Uterus (tissue), 2 donors: ENCODE data around the gene KRTAP6-2.

Experiments used
- POLR2A ChIP-seq, 2 donors: fragments of 450-650 bp; IDR thresholded peaks; one replicate each; pipeline ENCODE4 v1.6.1; 2016; ENCODE audit warnings: antibody characterized with exemption in 2 of 2, mild to moderate bottlenecking in 1 of 2, moderate library complexity in 1 of 2
- TF ChIP-seq, protein P1 (sequence below), 4 experiments: fragments of 200-600 bp in 2 of 4; fragments of 450-650 bp in 2 of 4; sonication (generic) in 2 of 4; IDR thresholded peaks; one replicate each; pipeline ENCODE4 v1.5.1; 2016 to 2019; ENCODE audit warnings: antibody characterized with exemption in 4 of 4, mild to moderate bottlenecking in 2 of 4, moderate library complexity in 1 of 4

DNA sequence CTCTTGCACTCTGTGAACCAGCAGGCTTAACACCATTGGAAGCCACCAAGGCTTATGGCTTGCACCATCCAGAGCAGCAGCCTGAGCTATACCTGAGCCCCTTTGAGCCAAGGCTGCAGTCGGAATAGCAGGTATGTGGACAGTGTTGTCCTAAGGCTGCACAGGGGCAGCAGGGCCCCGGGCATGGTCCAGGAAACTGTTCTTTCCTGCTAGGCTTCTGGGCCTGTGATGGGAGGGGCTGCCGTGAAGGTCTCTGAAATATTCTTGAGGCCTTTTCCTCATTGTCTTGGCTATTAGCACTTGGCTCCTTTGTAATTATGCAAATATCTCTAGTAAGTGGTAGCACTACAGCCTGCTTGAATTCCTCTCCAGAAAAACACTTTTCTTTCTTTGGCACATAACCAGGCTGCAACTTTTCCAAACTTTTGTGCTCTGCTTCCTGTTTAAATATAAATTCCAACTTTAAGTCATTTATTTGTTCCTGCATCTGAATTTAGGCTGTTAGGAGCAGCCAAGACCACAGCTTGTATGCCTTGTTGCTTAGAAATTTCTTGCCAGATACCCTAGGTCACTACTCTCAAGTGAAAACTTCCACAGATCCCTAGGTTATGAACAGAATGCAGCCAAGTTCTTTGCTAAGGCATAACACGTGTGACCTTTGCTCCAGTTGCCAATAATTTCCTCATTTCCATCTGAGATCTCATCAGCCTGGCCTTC lies 26.9 kb upstream of the KRTAP6-2 start:
- TF ChIP-seq, protein P1, sequence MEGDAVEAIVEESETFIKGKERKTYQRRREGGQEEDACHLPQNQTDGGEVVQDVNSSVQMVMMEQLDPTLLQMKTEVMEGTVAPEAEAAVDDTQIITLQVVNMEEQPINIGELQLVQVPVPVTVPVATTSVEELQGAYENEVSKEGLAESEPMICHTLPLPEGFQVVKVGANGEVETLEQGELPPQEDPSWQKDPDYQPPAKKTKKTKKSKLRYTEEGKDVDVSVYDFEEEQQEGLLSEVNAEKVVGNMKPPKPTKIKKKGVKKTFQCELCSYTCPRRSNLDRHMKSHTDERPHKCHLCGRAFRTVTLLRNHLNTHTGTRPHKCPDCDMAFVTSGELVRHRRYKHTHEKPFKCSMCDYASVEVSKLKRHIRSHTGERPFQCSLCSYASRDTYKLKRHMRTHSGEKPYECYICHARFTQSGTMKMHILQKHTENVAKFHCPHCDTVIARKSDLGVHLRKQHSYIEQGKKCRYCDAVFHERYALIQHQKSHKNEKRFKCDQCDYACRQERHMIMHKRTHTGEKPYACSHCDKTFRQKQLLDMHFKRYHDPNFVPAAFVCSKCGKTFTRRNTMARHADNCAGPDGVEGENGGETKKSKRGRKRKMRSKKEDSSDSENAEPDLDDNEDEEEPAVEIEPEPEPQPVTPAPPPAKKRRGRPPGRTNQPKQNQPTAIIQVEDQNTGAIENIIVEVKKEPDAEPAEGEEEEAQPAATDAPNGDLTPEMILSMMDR (IDR thresholded peaks at IDR 0.05) = no peak
- no peak for TF ChIP-seq POLR2A (IDR thresholded peaks at IDR 0.05)
